Measurements from ENCODE around the gene GDAP1L1. TPM values are rescaled to one million over a fixed set of nuclear protein-coding genes. Genes with fewer than 3 reads are reported as not detected.

Gene GDAP1L1
- total and polyA plus RNA-seq, 2 donors (not counting 3 experiments of a cell fraction or from before 2014, with no cell fraction given) = not detected

- dilution Hi-C loops (cut with MboI; ENCODE audit: extremely low pct_ligation_motif_present, low sequenced_read_pairs) = no loop called here
- ChIA-PET POLR2A (no interaction called here), CTCF (interaction anchor here (0.6 kb wide), 1 partner anchor 9 kb away, joined by 3 read pairs; no protein-coding TSS in a partner anchor)
- DNase-seq (ENCODE audit: low read depth, low spot score) (no peak), FAIRE-seq (no peak)
- Histone ChIP-seq H3K27me3 (ENCODE audit: control insufficient read depth in 2 of 2, insufficient read depth in 2 of 2, low read length in 2 of 2) (no peaks in the 10 kb centered on the region), H3K4me3 (replicated peaks in 1 of 3; ENCODE audit: insufficient read depth in 1 of 3, low read depth in 1 of 3, low read length in 3 of 3) (no peak overlapping the region), H3K4me1 (ENCODE audit: control insufficient read depth, extremely low read depth, insufficient read depth, low read length) (no peaks in the 10 kb centered on the region), H3K27ac (ENCODE audit: insufficient read depth, low read depth, low read length) (no peak overlapping the region), H3K79me2 (ENCODE audit: control insufficient read depth, insufficient read depth, low read length) (no peaks in the 10 kb centered on the region), H2AFZ (ENCODE audit: low read depth, low read length) (no peak overlapping the region), H4K20me1 (replicated peaks; ENCODE audit: control insufficient read depth, extremely low read depth, insufficient read depth, low read length) (no peaks in the 10 kb centered on the region), H3K36me3 (ENCODE audit: control insufficient read depth in 2 of 2, extremely low read depth in 1 of 2, insufficient read depth in 2 of 2, low read length in 2 of 2) (no peaks in the 10 kb centered on the region), H3K9ac (replicated peaks; ENCODE audit: extremely low read depth, insufficient read depth, low read length) (no peak overlapping the region), H3K9me1 (replicated peaks; ENCODE audit: control insufficient read depth, extremely low read depth, insufficient read depth, low read length) (no peaks in the 10 kb centered on the region), H3K4me2 (ENCODE audit: insufficient read depth, low read length) (no peak overlapping the region), H3K9me3 (replicated peaks; ENCODE audit: control insufficient read depth, insufficient read depth, low read length) (no peaks in the 10 kb centered on the region)
- intact Hi-C loops (cut with micrococcal nuclease) = no loop called here
- no TSS peak for BruUV-seq (replicated peaks)
- TF ChIP-seq, protein P1, sequence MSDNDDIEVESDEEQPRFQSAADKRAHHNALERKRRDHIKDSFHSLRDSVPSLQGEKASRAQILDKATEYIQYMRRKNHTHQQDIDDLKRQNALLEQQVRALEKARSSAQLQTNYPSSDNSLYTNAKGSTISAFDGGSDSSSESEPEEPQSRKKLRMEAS (IDR thresholded peaks at IDR 0.05; ENCODE audit: insufficient read depth, insufficient read length) = no peak
- TF ChIP-seq, protein P2, sequence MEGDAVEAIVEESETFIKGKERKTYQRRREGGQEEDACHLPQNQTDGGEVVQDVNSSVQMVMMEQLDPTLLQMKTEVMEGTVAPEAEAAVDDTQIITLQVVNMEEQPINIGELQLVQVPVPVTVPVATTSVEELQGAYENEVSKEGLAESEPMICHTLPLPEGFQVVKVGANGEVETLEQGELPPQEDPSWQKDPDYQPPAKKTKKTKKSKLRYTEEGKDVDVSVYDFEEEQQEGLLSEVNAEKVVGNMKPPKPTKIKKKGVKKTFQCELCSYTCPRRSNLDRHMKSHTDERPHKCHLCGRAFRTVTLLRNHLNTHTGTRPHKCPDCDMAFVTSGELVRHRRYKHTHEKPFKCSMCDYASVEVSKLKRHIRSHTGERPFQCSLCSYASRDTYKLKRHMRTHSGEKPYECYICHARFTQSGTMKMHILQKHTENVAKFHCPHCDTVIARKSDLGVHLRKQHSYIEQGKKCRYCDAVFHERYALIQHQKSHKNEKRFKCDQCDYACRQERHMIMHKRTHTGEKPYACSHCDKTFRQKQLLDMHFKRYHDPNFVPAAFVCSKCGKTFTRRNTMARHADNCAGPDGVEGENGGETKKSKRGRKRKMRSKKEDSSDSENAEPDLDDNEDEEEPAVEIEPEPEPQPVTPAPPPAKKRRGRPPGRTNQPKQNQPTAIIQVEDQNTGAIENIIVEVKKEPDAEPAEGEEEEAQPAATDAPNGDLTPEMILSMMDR (IDR thresholded peaks at IDR 0.05; ENCODE audit: extremely low read depth in 1 of 2, insufficient read depth in 1 of 2, low read depth in 1 of 2, low read length in 2 of 2) = peak in 1 of 2 donors; percentile 19
Measured at GRCh38 chr20:44271915-44272663, 25.0 kb downstream of the GDAP1L1 start.
